Measurements from ENCODE around the gene TSPAN4.
A peak's percentile ranks its signal among the peaks of the same experiment; 100 is the strongest.

DNA sequence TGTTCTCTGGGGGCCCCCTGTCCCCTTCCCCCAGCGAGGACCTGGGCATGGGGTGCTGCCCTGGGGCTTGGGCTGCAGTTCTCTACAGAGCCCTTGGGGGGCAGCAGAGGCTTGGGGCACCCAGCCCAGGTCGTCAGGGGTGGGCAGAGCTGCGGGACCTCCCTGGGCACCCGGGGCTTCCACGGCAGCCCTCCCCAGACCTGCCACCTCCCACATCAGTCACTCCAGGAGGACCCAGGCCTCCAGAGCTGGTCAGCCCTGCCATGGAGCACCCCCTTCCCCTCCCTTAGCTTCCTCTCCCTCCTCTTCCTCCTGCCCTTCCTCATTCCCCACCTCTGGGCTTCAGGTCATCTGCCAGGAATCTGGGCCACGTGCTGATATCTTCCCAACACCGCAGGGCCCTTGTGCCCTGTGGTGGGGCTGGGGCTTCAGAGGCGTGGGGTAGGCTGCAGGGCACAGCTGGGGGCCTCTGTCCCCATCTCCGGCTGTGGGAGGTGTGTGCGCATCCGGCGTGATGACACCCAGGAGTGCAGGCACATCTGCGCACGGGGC is 5.8 kb downstream of the TSPAN4 start:
- TF ChIP-seq, protein P1, sequence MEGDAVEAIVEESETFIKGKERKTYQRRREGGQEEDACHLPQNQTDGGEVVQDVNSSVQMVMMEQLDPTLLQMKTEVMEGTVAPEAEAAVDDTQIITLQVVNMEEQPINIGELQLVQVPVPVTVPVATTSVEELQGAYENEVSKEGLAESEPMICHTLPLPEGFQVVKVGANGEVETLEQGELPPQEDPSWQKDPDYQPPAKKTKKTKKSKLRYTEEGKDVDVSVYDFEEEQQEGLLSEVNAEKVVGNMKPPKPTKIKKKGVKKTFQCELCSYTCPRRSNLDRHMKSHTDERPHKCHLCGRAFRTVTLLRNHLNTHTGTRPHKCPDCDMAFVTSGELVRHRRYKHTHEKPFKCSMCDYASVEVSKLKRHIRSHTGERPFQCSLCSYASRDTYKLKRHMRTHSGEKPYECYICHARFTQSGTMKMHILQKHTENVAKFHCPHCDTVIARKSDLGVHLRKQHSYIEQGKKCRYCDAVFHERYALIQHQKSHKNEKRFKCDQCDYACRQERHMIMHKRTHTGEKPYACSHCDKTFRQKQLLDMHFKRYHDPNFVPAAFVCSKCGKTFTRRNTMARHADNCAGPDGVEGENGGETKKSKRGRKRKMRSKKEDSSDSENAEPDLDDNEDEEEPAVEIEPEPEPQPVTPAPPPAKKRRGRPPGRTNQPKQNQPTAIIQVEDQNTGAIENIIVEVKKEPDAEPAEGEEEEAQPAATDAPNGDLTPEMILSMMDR (IDR thresholded peaks at IDR 0.05): peak in 1 of 3 donors; percentile 6
- TF ChIP-seq POLR2A (IDR thresholded peaks at IDR 0.05): no peak

Measured in lower leg skin (tissue), 3 donors.